Pancreas (tissue), 10 donors: ENCODE data around the gene CEP20. TPM values are rescaled to one million over a fixed set of nuclear protein-coding genes. Genes with fewer than 3 reads are reported as not detected.
"Not testable (repeated sequence)": the region's sequence is repeated elsewhere in the genome, so short reads cannot be mapped to it uniquely, and the experiment has no call there.

ENCODE experiments used
- ATAC-seq, 4 donors: fragments of 200-7000 bp; cut with Tn5 transposase; one replicate each; pipeline versions ENCODE4 v1.8.0 to v1.9.1; 2020; ENCODE audit warnings: mild to moderate bottlenecking in 4 of 4, moderate library complexity in 4 of 4
- DNase-seq, 6 donors: peaks; one replicate each; pipeline ENCODE4 v3.0.0-alpha.2; 2020
- FAIRE-seq: peaks from 2 replicates; lab custom pipeline; 2012; peaks lifted over from hg19 to GRCh38; lab: Jason Lieb, UNC
- H3K27ac ChIP-seq, 4 donors: fragments of 200-600 bp; sonication (generic); 1 replicate in 3 of 4; 2 replicates in 1 of 4; pipeline versions ENCODE4 v1.5.0 to v1.8.0; 2020
- H3K27me3 ChIP-seq, 4 donors: fragments of 200-600 bp; one replicate each; pipeline ENCODE4 v1.8.0; 2021
- H3K36me3 ChIP-seq, 3 donors: fragments of 200-600 bp; sonication (generic) in 1 of 3; one replicate each; pipeline versions ENCODE4 v1.5.0 to v1.8.0; 2020 to 2021
- H3K4me1 ChIP-seq, 3 donors: fragments of 200-600 bp; one replicate each; pipeline ENCODE4 v1.8.0; 2021
- H3K4me3 ChIP-seq, 4 donors: fragments of 200-600 bp; sonication (generic) in 2 of 4; one replicate each; pipeline versions ENCODE4 v1.5.0 to v1.8.0; 2020 to 2021
- H3K9me3 ChIP-seq, 4 donors: fragments of 200-600 bp; one replicate each; pipeline ENCODE4 v1.8.0; 2021
- CTCF ChIP-seq, 4 donors: fragments of 200-600 bp; sonication (generic) in 3 of 4; IDR thresholded peaks; one replicate each; pipeline versions ENCODE4 v1.5.0 to v1.8.0; 2021; ENCODE audit warnings: antibody characterized with exemption in 4 of 4
- WGBS, 2 donors: extraction: QIAGEN DNeasy Blood & Tissue Kit; methylation state at CpG; one replicate each; pipeline ENCODE4 v1.1.7; 2013; 5-methylcytosine and 5-hydroxymethylcytosine counted together
- intact Hi-C, 3 donors: fragments of 100-400 bp; cut with DNase I; formaldehyde crosslinking; loops; one replicate each; pipeline versions ENCODE4 v1.11.1 to v1.14.2; 2022
- polyA plus RNA-seq, 2 donors: library from polyadenylated mRNA; stranded (reverse); fragments of 200-250 nt; gene quantifications; one replicate each; pipeline ENCODE4 v1.2.3, GENCODE V29; 2013
- total RNA-seq, 6 donors: library from RNA; stranded (reverse); fragmentation: NEBNext Ultra II Directional in 4 of 6; extraction: Animal tissue kit (Norgen Biotek cat#: 25700) in 4 of 6; gene quantifications; one replicate each; pipeline versions ENCODE4 v1.2.1 to v1.2.4, GENCODE V29; 2021 to 2023
- donor health status: healthy with polysubstance abuse.
- donor health status: DM: no; HTN: no; CAD: no; lungs with moderate emphysema.
- donor health status: DM: no; HTN: no; CAD: no.
- donor health status: control.
- donor health status: control.
- donor health status: Bipolar disorder and iron deficiency.
- donor health status: DM: yes; HTN: yes; CAD: no.
- donor health status: DM: no; HTN: no; CAD: no.
- donor health status: DM: no; HTN: no; CAD: no.
- donor health status: DM: yes; HTN: yes; CAD: no.

Gene CEP20
- total and polyA plus RNA-seq, 8 donors: 8.6 to 21.3 (median 17.5) TPM

- 92 to 93% methylated on average over 18 of the region's 18 CpGs for WGBS, 2 donors
- no peak for DNase-seq
- Histone ChIP-seq H3K4me3 (no peak overlapping the region), H3K27me3 (no peaks in the 10 kb centered on the region), H3K36me3 (no peaks in the 10 kb centered on the region), H3K9me3 (no peaks in the 10 kb centered on the region), H3K4me1 (no peaks in the 10 kb centered on the region), H3K27ac (no peak overlapping the region)
- TF ChIP-seq CTCF (IDR thresholded peaks at IDR 0.05): no peak
- ATAC-seq: no peak
- intact Hi-C loops: no loop called here
- no peak for FAIRE-seq
Measured at GRCh38 chr16:15928261-15929104, 40.1 kb upstream of the CEP20 start.

GRCh38 chr16:15925631-15926030, 37.2 kb upstream of the CEP20 start:
- DNase-seq (no peak), ATAC-seq (no peak), FAIRE-seq (no peak)
- intact Hi-C loops: no loop called here
- TF ChIP-seq CTCF (IDR thresholded peaks at IDR 0.05): no peak
- WGBS, 2 donors: 79 to 80% methylated on average over 9 of the region's 9 CpGs
- Histone ChIP-seq H3K9me3 (no peaks in the 10 kb centered on the region), H3K4me1 (no peaks in the 10 kb centered on the region), H3K27ac (no peak overlapping the region), H3K27me3 (no peaks in the 10 kb centered on the region), H3K36me3 (no peaks in the 10 kb centered on the region), H3K4me3 (no peak overlapping the region)

- Histone ChIP-seq H3K27me3 (no peaks in the 10 kb centered on the region), H3K9me3 (no peaks in the 10 kb centered on the region), H3K4me1 (no peaks in the 10 kb centered on the region), H3K36me3 (no peaks in the 10 kb centered on the region), H3K4me3 (no peak overlapping the region), H3K27ac (no peak overlapping the region)
- 92 to 94% methylated on average over 13 of the region's 13 CpGs for WGBS, 2 donors
- TF ChIP-seq CTCF (IDR thresholded peaks at IDR 0.05): no peak
- DNase-seq: no peak
- ATAC-seq: no peak
- no peak for FAIRE-seq
- intact Hi-C loops: no loop called here
Measured at GRCh38 chr16:15924996-15925395, 36.6 kb upstream of the CEP20 start.

GRCh38 chr16:15919331-15919730, 30.9 kb upstream of the CEP20 start:
- ATAC-seq: no peak

GRCh38 chr16:15918314-15918713, 29.9 kb upstream of the CEP20 start:
- FAIRE-seq, H3K4me3 ChIP-seq, intact Hi-C loops, H3K4me1 ChIP-seq, ATAC-seq, H3K36me3 ChIP-seq, H3K27me3 ChIP-seq, DNase-seq, H3K9me3 ChIP-seq, H3K27ac ChIP-seq: not testable (repeated sequence)
- WGBS, 2 donors: 76 to 81% methylated on average over 3 of the region's 3 CpGs

More at GRCh38 chr16:15919331-15919730, 30.9 kb upstream of the CEP20 start:
- TF ChIP-seq CTCF (IDR thresholded peaks at IDR 0.05): no peak
- Histone ChIP-seq H3K4me1 (no peaks in the 10 kb centered on the region), H3K4me3 (no peak overlapping the region), H3K27me3 (no peaks in the 10 kb centered on the region), H3K36me3 (no peaks in the 10 kb centered on the region), H3K9me3 (no peaks in the 10 kb centered on the region), H3K27ac (no peak overlapping the region)
- FAIRE-seq (no peak), DNase-seq (no peak)
- 94 to 95% methylated on average over 6 of the region's 6 CpGs for WGBS, 2 donors
- intact Hi-C loops: no loop called here
